HG03280 (cell line): ENCODE measurements around the gene NBPF3.
"Not testable (repeated sequence)": the region's sequence is repeated elsewhere in the genome, so short reads cannot be mapped to it uniquely, and the experiment has no call there.

Experiments
- ATAC-seq: cut with Tn5 transposase; IDR thresholded peaks from one replicate; pipeline ENCODE4 v1.9.1; 2021; ENCODE audit warnings: mild to moderate bottlenecking, moderate library complexity; ENCODE audit not compliant: unreplicated experiment

Gene NBPF3

GRCh38 chr1:21437341-21437640 is 2.6 kb upstream of the NBPF3 start:
- no peak for ATAC-seq

- not testable (repeated sequence) for ATAC-seq
These were observed 1.2 kb upstream of the NBPF3 start for GRCh38 chr1:21438646-21439312.

- ATAC-seq: no peak
These were observed 604 bp upstream of the NBPF3 start for GRCh38 chr1:21439345-21439720.

GRCh38 chr1:21440630-21441125 is 741 bp downstream of the NBPF3 start:
- ATAC-seq: not testable (repeated sequence)

GRCh38 chr1:21446647-21447046 is 6.7 kb downstream of the NBPF3 start:
- ATAC-seq: not testable (repeated sequence)

GRCh38 chr1:21447311-21447710 is 7.4 kb downstream of the NBPF3 start:
- no peak for ATAC-seq

GRCh38 chr1:21449906-21450305 is 10.0 kb downstream of the NBPF3 start:
- no peak for ATAC-seq

GRCh38 chr1:21451212-21451611 is 11.3 kb downstream of the NBPF3 start:
- ATAC-seq: no peak

- ATAC-seq: no peak
These were observed 12.1 kb downstream of the NBPF3 start for GRCh38 chr1:21451981-21452411.

GRCh38 chr1:21453964-21454614 is 14.2 kb downstream of the NBPF3 start:
- not testable (repeated sequence) for ATAC-seq

- not testable (repeated sequence) for ATAC-seq
These were observed 15.0 kb downstream of the NBPF3 start for GRCh38 chr1:21454904-21455303.

- ATAC-seq: no peak
These were observed 17.7 kb downstream of the NBPF3 start for GRCh38 chr1:21457654-21458053.

GRCh38 chr1:21465127-21465526 is 25.2 kb downstream of the NBPF3 start:
- ATAC-seq: not testable (repeated sequence)

GRCh38 chr1:21467946-21468345 is 28.0 kb downstream of the NBPF3 start:
- not testable (repeated sequence) for ATAC-seq

- ATAC-seq: no peak
These were observed 28.7 kb downstream of the NBPF3 start for GRCh38 chr1:21468599-21468998.

- no peak for ATAC-seq
These were observed 29.6 kb downstream of the NBPF3 start for GRCh38 chr1:21469581-21469980.

GRCh38 chr1:21472861-21473260 is 32.9 kb downstream of the NBPF3 start:
- ATAC-seq: no peak

- no peak for ATAC-seq
These were observed 38.4 kb downstream of the NBPF3 start for GRCh38 chr1:21478356-21478755.

- not testable (repeated sequence) for ATAC-seq
These were observed 43.9 kb downstream of the NBPF3 start for GRCh38 chr1:21483881-21484280.

GRCh38 chr1:21489146-21489545 is 49.2 kb downstream of the NBPF3 start:
- no peak for ATAC-seq

GRCh38 chr1:21490774-21491487 is 51.0 kb downstream of the NBPF3 start:
- no peak for ATAC-seq
